Heart left ventricle (tissue), 16 donors: ENCODE data around the gene PKLR. TPM values are rescaled to one million over a fixed set of nuclear protein-coding genes. Genes with fewer than 3 reads are reported as not detected.
"Not testable (repeated sequence)": the region's sequence is repeated elsewhere in the genome, so short reads cannot be mapped to it uniquely, and the experiment has no call there.

Source experiments
- ATAC-seq, 4 donors: fragments of 200-7000 bp; cut with Tn5 transposase; one replicate each; pipeline ENCODE4 v1.9.1; 2020 to 2022; ENCODE audit warnings: moderate library complexity in 4 of 4, mild to moderate bottlenecking in 3 of 4, moderate number of reproducible peaks in 1 of 4
- DNase-seq, 5 donors: peaks; one replicate each; pipeline ENCODE4 v3.0.0-alpha.2; 2020
- H3K27ac ChIP-seq, 12 donors: fragments of 200-600 bp; sonication (generic) in 4 of 12; one replicate each; pipeline versions ENCODE4 v1.5.0 to v1.8.0; 2016 to 2022; ENCODE audit warnings: mild to moderate bottlenecking in 2 of 12
- H3K27me3 ChIP-seq, 9 donors: fragments of 200-600 bp; sonication (generic) in 2 of 9; one replicate each; pipeline versions ENCODE4 v1.5.1 to v1.8.0; 2016 to 2022; ENCODE audit warnings: mild to moderate bottlenecking in 3 of 9
- H3K36me3 ChIP-seq, 9 donors: fragments of 200-600 bp; sonication (generic) in 2 of 9; one replicate each; pipeline versions ENCODE4 v1.5.0 to v1.8.0; 2018 to 2022; ENCODE audit warnings: mild to moderate bottlenecking in 2 of 9
- H3K4me1 ChIP-seq, 12 donors: fragments of 200-600 bp; sonication (generic) in 4 of 12; one replicate each; pipeline versions ENCODE4 v1.5.0 to v1.8.0; 2016 to 2022; ENCODE audit warnings: mild to moderate bottlenecking in 3 of 12
- H3K4me3 ChIP-seq, 12 donors: fragments of 200-600 bp; sonication (generic) in 4 of 12; one replicate each; pipeline versions ENCODE4 v1.5.0 to v1.8.0; 2017 to 2022; ENCODE audit warnings: mild to moderate bottlenecking in 9 of 12, moderate library complexity in 4 of 12
- H3K9me3 ChIP-seq, 12 donors: fragments of 200-600 bp; sonication (generic) in 4 of 12; one replicate each; pipeline versions ENCODE4 v1.5.0 to v1.8.0; 2016 to 2022; ENCODE audit warnings: mild to moderate bottlenecking in 1 of 12
- CTCF ChIP-seq, 12 donors: fragments of 200-600 bp; sonication (generic) in 4 of 12; IDR thresholded peaks; one replicate each; pipeline versions ENCODE4 v1.5.0 to v1.8.0; 2018 to 2022; ENCODE audit warnings: antibody characterized with exemption in 12 of 12, mild to moderate bottlenecking in 5 of 12
- POLR2A ChIP-seq, 2 donors: fragments of 450-650 bp; IDR thresholded peaks; one replicate each; pipeline ENCODE4 v1.6.1; 2017; ENCODE audit warnings: antibody characterized with exemption in 2 of 2, mild to moderate bottlenecking in 2 of 2, moderate library complexity in 2 of 2
- WGBS, 4 donors: extraction: QIAGEN DNeasy Blood & Tissue Kit in 2 of 4; methylation state at CpG; one replicate each; pipeline versions ENCODE4 v1.1.5 to v1.1.7; 2013 to 2018; 5-methylcytosine and 5-hydroxymethylcytosine counted together
- intact Hi-C, 10 donors: fragments of 100-400 bp; cut with DNase I; formaldehyde crosslinking; loops; one replicate each; pipeline versions ENCODE4 v1.11.1 to v1.14.2; 2022
- polyA plus RNA-seq, 2 donors: library from polyadenylated mRNA; stranded (reverse); fragments of 200-250 nt; gene quantifications; one replicate each; pipeline ENCODE4 v1.2.3, GENCODE V29; 2013
- total RNA-seq, 9 donors: library from RNA; depleted of rRNA in 2 of 9; stranded (reverse); fragments of >200 nt in 2 of 9; fragmentation: NEBNext Ultra II Directional in 3 of 9; extraction: Animal tissue kit (Norgen Biotek cat#: 25700) in 3 of 9; gene quantifications; one replicate each; pipeline versions ENCODE4 v1.1.0 to v1.2.4, GENCODE V29; 2016 to 2023
- donor health status: ischemic (EF 13 %, LVEDD 7.1; RV severe dilation, severe dysfunction).
- donor health status: healthy with polysubstance abuse.
- donor health status: DM: no; HTN: yes; CAD: no.
- donor health status: DM: no; HTN: no; CAD: no.
- donor health status: ischemic (EF 25% LVEDD 6.9; RV normal size, moderate dysfunction).
- donor health status: ischemic (EF 25% LVEDD 5.7; RV mildly dilated, moderate dysfunction).
- donor health status: healthy.
- donor health status: DM: yes; HTN: yes; CAD: no.
- donor health status: ischemic (EF 35%, LVEDD 5.7; RV mildly dilated, moderate dysfunction).
- donor health status: nonischemic (EF 11% LVEDD 7.7; RV severe dilation, severe dysfunction).
- donor health status: DM: yes; HTN: yes; CAD: no.
- donor health status: PGD.
- donor health status: ischemic (EF 29% LVEDD 5.4; RV normal size, mild dysfunction).
- donor health status: nonischemic (EF 23%, LVEDD 6.1; RV moderate dilation, normal function).

Gene PKLR
- total and polyA plus RNA-seq, 11 donors, result 0.09 TPM; not detected in 10

- intact Hi-C loops, result loop anchor here in 2 of 10 donors (10.0 kb wide), 2 partner anchors 175 to 235 kb away; partner anchors contain the start of gene ASH1L (in 1 of the 2)
- Histone ChIP-seq H3K36me3 (peaks cover 0 to 86% (median 77%) of the 10 kb centered on the region in 9 donors), H3K27ac (no peak overlapping the region), H3K4me1 (peaks cover 0 to 12% (median 5%) of the 10 kb centered on the region in 12 donors), H3K9me3 (no peaks in the 10 kb centered on the region), H3K27me3 (no peaks in the 10 kb centered on the region), H3K4me3 (no peak overlapping the region)
- ATAC-seq (no peak), DNase-seq (no peak)
- 91 to 94% (median 93%) methylated on average over 9 to 11 of the region's 11 CpGs for WGBS, 4 donors
- TF ChIP-seq POLR2A (IDR thresholded peaks at IDR 0.05), result no peak
- TF ChIP-seq CTCF (IDR thresholded peaks at IDR 0.05), result no peak
These were observed 28.9 kb upstream of the PKLR start for GRCh38 chr1:155329980-155330598.

- not testable (repeated sequence) for H3K27me3 ChIP-seq, H3K9me3 ChIP-seq, H3K27ac ChIP-seq, H3K4me3 ChIP-seq, ATAC-seq, DNase-seq
- 79 to 86% (median 82%) methylated on average over 7 of the region's 7 CpGs for WGBS, 4 donors
- peaks cover 0 to 19% (median 7%) of the 10 kb centered on the region in 12 donors for H3K4me1 ChIP-seq
- intact Hi-C loops, result loop anchor here in 1 of 10 donors (10.0 kb wide), 1 partner anchor 236 kb away; the partner anchor contains the start of gene ASH1L
- H3K36me3 ChIP-seq, result peaks cover 0 to 75% (median 66%) of the 10 kb centered on the region in 9 donors
These were observed 27.6 kb upstream of the PKLR start for GRCh38 chr1:155328856-155329255.

DNA sequence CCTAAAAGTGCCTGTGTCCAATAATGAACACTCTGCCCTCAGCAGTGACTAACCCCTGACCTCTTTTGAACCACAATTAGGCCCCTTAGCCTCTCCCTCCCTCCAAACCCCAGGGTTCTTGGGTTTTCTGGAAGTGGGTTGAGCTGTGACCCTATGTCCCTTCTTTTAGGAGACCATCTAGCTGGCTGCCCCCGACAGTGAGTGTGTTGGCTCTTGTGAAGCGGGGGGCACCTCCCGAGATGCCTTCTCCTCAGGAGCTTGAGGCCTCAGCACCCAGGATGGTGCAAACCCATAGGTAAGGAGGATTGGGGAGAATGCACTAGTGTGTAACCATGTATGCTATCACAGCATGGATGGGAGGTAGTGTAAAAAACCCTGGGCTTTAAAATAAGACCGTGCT lies 26.7 kb upstream of the PKLR start:
- intact Hi-C loops, result loop anchor here in 1 of 10 donors (10.0 kb wide), 1 partner anchor 237 kb away; the partner anchor contains the start of gene ASH1L
- Histone ChIP-seq H3K4me1 (peaks cover 0 to 19% (median 7%) of the 10 kb centered on the region in 12 donors), H3K36me3 (peaks cover 0 to 66% (median 58%) of the 10 kb centered on the region in 9 donors), H3K27me3 (no peaks in the 10 kb centered on the region), H3K27ac (no peak overlapping the region), H3K4me3 (no peak overlapping the region), H3K9me3 (no peaks in the 10 kb centered on the region)
- ATAC-seq (no peak), DNase-seq (no peak)
- TF ChIP-seq CTCF (IDR thresholded peaks at IDR 0.05), result no peak
- no peak for TF ChIP-seq POLR2A (IDR thresholded peaks at IDR 0.05)
- WGBS, 4 donors, result 88 to 92% (median 90%) methylated on average over 4 of the region's 4 CpGs

DNA sequence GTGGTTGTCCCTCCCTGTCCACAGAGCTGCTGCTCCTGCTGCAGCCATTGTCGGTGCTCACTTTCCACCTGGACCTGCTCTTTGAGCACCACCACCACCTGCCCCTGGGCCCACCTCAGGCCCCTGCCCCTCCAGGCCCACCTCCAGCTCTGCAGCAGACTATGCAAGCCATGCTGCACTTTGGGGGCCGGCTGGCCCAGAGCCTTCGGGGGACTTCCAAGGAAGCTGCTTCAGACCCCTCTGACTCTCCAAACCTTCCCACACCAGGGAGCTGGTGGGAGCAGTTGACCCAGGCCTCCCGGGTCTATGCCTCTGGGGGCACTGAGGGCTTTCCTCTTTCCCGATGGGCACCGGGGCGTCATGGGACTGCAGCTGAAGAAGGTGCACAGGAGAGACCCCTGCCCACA lies 25.4 kb upstream of the PKLR start:
- Histone ChIP-seq H3K36me3 (peaks cover 0 to 58% (median 52%) of the 10 kb centered on the region in 9 donors), H3K27me3 (no peaks in the 10 kb centered on the region), H3K27ac (no peak overlapping the region), H3K9me3 (no peaks in the 10 kb centered on the region), H3K4me1 (peaks cover 6 to 32% (median 17%) of the 10 kb centered on the region in 12 donors), H3K4me3 (no peak overlapping the region)
- TF ChIP-seq POLR2A (IDR thresholded peaks at IDR 0.05) (no peak), CTCF (IDR thresholded peaks at IDR 0.05) (no peak)
- DNase-seq (no peak), ATAC-seq (no peak)
- 75 to 90% (median 88%) methylated on average over 3 to 7 of the region's 7 CpGs for WGBS, 4 donors
- intact Hi-C loops, result loop anchor here in 1 of 10 donors (10.0 kb wide), 1 partner anchor 238 kb away; the partner anchor contains the start of gene ASH1L
